Lower leg skin (tissue), 3 donors: ENCODE data around the gene TSPO2.

Experiments
- POLR2A ChIP-seq, 2 donors: fragments of 450-650 bp; IDR thresholded peaks; one replicate each; pipeline ENCODE4 v1.6.1; 2016 to 2017; ENCODE audit warnings: antibody characterized with exemption in 2 of 2, mild to moderate bottlenecking in 1 of 2, moderate library complexity in 1 of 2
- TF ChIP-seq, protein P1 (sequence below), 3 donors: fragments of 450-650 bp; IDR thresholded peaks; one replicate each; pipeline ENCODE4 v1.5.1; 2016; ENCODE audit warnings: antibody characterized with exemption in 3 of 3, mild to moderate bottlenecking in 3 of 3, moderate library complexity in 2 of 3

DNA sequence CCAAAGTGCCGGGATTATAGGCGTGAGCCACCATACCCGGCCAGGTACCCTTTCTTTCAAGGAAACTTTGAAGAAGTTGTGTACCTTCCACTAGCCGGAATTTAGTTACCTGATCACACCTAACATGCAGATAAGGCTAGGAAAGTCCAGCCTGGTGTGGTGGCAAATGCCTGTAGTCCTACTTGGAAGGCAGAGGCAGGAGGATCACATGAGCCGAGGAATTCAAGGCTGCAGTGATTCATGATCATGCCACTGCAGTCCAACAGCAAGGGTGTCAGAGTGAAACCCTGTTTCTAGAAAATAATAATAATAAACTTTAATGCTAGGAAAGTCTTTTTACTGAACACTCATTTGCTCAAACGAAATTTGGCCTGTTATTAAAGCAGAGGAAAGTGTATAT is 51.5 kb downstream of the TSPO2 start:
- TF ChIP-seq, protein P1, sequence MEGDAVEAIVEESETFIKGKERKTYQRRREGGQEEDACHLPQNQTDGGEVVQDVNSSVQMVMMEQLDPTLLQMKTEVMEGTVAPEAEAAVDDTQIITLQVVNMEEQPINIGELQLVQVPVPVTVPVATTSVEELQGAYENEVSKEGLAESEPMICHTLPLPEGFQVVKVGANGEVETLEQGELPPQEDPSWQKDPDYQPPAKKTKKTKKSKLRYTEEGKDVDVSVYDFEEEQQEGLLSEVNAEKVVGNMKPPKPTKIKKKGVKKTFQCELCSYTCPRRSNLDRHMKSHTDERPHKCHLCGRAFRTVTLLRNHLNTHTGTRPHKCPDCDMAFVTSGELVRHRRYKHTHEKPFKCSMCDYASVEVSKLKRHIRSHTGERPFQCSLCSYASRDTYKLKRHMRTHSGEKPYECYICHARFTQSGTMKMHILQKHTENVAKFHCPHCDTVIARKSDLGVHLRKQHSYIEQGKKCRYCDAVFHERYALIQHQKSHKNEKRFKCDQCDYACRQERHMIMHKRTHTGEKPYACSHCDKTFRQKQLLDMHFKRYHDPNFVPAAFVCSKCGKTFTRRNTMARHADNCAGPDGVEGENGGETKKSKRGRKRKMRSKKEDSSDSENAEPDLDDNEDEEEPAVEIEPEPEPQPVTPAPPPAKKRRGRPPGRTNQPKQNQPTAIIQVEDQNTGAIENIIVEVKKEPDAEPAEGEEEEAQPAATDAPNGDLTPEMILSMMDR (IDR thresholded peaks at IDR 0.05) = no peak
- no peak for TF ChIP-seq POLR2A (IDR thresholded peaks at IDR 0.05)
